HepG2 (cell line): ENCODE measurements around the gene FAM149A. TPM values are rescaled to one million over a fixed set of nuclear protein-coding genes. Genes with fewer than 3 reads are reported as not detected.

Experiments used
- ATAC-seq: fragments of 200-7000 bp; cut with Tn5 transposase; 3 replicates; pipeline ENCODE4 v1.9.1; 2020; ENCODE audit warnings: mild to moderate bottlenecking, moderate library complexity
- BruUV-seq: library from RNA; stranded (reverse); fragments of 400-500 nt; replicated peaks from 2 replicates; lab custom pipeline; 2021; lab: Mats Ljungman, UMichigan
- CTCF ChIA-PET: fragments of 300-600 bp; formaldehyde crosslinking; extraction: SDS; loops from one replicate; lab custom pipeline; 2021; ENCODE audit warnings: low total read pairs, inconsistent platforms, low intra/inter-chr PET ratio; lab: Yijun Ruan, JAX
- POLR2A ChIA-PET: fragments of 350-600 bp; sonication (Branson Sonifier 250); formaldehyde crosslinking; loops from one replicate; lab custom pipeline; 2020; ENCODE audit warnings: antibody characterized with exemption, inconsistent platforms; lab: Yijun Ruan, JAX
- DNase-seq: peaks from one replicate; pipeline ENCODE4 v3.0.0-alpha.2; 2015; ENCODE audit warnings: low spot score
- FAIRE-seq: peaks from 3 replicates; lab custom pipeline; 2011; peaks lifted over from hg19 to GRCh38; lab: Jason Lieb, UNC
- H2AFZ ChIP-seq: one replicate; pipeline ENCODE4 v1.6.1; 2011; ENCODE audit warnings: low read length, inconsistent platforms
- H3K27ac ChIP-seq: fragments of 300-600 bp; 3 replicates; pipeline ENCODE4 v1.8.0; 2011; ENCODE audit warnings: mixed run types, mild to moderate bottlenecking, mixed read lengths, low read length, inconsistent platforms; ENCODE audit not compliant: insufficient read depth; ENCODE audit errors: extremely low read length
- H3K27me3 ChIP-seq, 2 experiments: fragments of 200-600 bp in 1 of 2; 2 replicates in 1 of 2; 3 replicates in 1 of 2; pipeline versions ENCODE4 v1.6.0 to v1.8.0; 2011; ENCODE audit warnings: low read length in 2 of 2, mild to moderate bottlenecking in 2 of 2, moderate library complexity in 2 of 2, inconsistent platforms in 1 of 2; ENCODE audit not compliant: insufficient read depth in 2 of 2, control insufficient read depth in 1 of 2
- H3K36me3 ChIP-seq, 2 experiments: fragments of 200-600 bp in 1 of 2; replicated peaks in 1 of 2; 2 replicates in 1 of 2; 3 replicates in 1 of 2; pipeline versions ENCODE4 v1.5.1 to v1.8.0; 2011; ENCODE audit warnings: low read length in 2 of 2, inconsistent platforms in 1 of 2; ENCODE audit not compliant: insufficient read depth in 2 of 2, control insufficient read depth in 1 of 2
- H3K4me1 ChIP-seq: 2 replicates; pipeline ENCODE4 v1.5.1; 2012; ENCODE audit warnings: low read length, inconsistent platforms; ENCODE audit not compliant: insufficient read depth
- H3K4me2 ChIP-seq: 2 replicates; pipeline ENCODE4 v1.6.0; 2011; ENCODE audit warnings: low read depth, low read length, inconsistent platforms
- H3K4me3 ChIP-seq, 3 experiments: fragments of 200-600 bp in 1 of 3; sonication (generic), shearing (Covaris generic) in 1 of 3; replicated peaks in 1 of 3; 2 replicates each; pipeline ENCODE4 v1.5.1; 2011 to 2016; ENCODE audit warnings: low read length in 3 of 3, inconsistent platforms in 2 of 3, low read depth in 2 of 3, mild to moderate bottlenecking in 2 of 3, control low read depth in 1 of 3, mixed read lengths in 1 of 3; ENCODE audit not compliant: insufficient read depth in 1 of 3
- H3K79me2 ChIP-seq: one replicate; pipeline ENCODE4 v1.6.1; 2011; ENCODE audit warnings: low read length, inconsistent platforms; ENCODE audit not compliant: insufficient read depth
- H3K9ac ChIP-seq: 2 replicates; pipeline ENCODE4 v1.6.0; 2011; ENCODE audit warnings: mild to moderate bottlenecking, low read depth, low read length, inconsistent platforms; ENCODE audit not compliant: insufficient read depth
- H3K9me3 ChIP-seq: 2 replicates; pipeline ENCODE4 v1.5.1; 2012; ENCODE audit warnings: mild to moderate bottlenecking, low read length
- H4K20me1 ChIP-seq: 2 replicates; pipeline ENCODE4 v1.6.0; 2011; ENCODE audit warnings: inconsistent platforms, mild to moderate bottlenecking, low read length, moderate library complexity; ENCODE audit not compliant: insufficient read depth
- DNMT3B ChIP-seq: conservative IDR thresholded peaks from 2 replicates; pipeline ENCODE4 v1.6.1; 2016; ENCODE audit warnings: missing biosample characterization, control low read depth
- HNF4G ChIP-seq, 2 experiments: sonication (generic) in 1 of 2; formaldehyde crosslinking in 1 of 2; IDR thresholded peaks; 2 replicates each; pipeline versions ENCODE4 v1.4.0 to v1.6.1; 2011 to 2020; ENCODE audit warnings: borderline replicate concordance in 2 of 2, low read depth in 2 of 2, mild to moderate bottlenecking in 2 of 2, low read length in 1 of 2, missing genetic modification reagents in 1 of 2, moderate library complexity in 1 of 2
- ZNF678 ChIP-seq: sonication (generic); formaldehyde crosslinking; IDR thresholded peaks from 2 replicates; pipeline ENCODE4 v1.4.0; 2020; ENCODE audit warnings: mild to moderate bottlenecking, missing genetic modification reagents
- WGBS: methylation state at CpG from one replicate; pipeline ENCODE4 v1.1.6; 2017; ENCODE audit warnings: low lambda C conversion rate; 5-methylcytosine and 5-hydroxymethylcytosine counted together
- in situ Hi-C: cut with HindIII; loops from 2 replicates; pipeline ENCODE4 v1.10.0; 2017; ENCODE audit warnings: low pct_unique_long_range_greater_than_20kb; ENCODE audit not compliant: extremely low pct_ligation_motif_present
- intact Hi-C: fragments of 100-400 bp; cut with micrococcal nuclease; formaldehyde crosslinking; loops from one replicate; pipeline ENCODE4 v1.10.0; 2022; ENCODE audit not compliant: unreplicated experiment
- polyA plus RNA-seq, 8 experiments: library from polyadenylated mRNA; depleted of rRNA in 3 of 8; stranded (reverse) in 7 of 8; unstranded in 1 of 8; fragments of >200 nt; fragmentation: Illumina TruSeq in 4 of 8; extraction: Trizol in 4 of 8; gene quantifications; 2 replicates each; pipeline versions ENCODE4 v1.2.1 to v1.2.3, GENCODE V29; 2011 to 2016; ENCODE audit warnings: low read depth in 4 of 8, missing spikeins in 1 of 8, mixed read lengths in 1 of 8; ENCODE audit not compliant: insufficient read depth in 1 of 8
- total RNA-seq, 5 experiments: library from RNA; depleted of rRNA; stranded (reverse); fragments of >200 nt; fragmentation: Illumina TruSeq; extraction: Trizol; gene quantifications; 2 replicates each; pipeline ENCODE4 v1.2.3, GENCODE V29; 2016; ENCODE audit warnings: low read depth in 1 of 5
- TF ChIP-seq, protein P1 (sequence below), 2 experiments: sonication (generic) in 1 of 2; formaldehyde crosslinking in 1 of 2; IDR thresholded peaks; 2 replicates each; pipeline versions ENCODE4 v1.6.1 to v1.9.0; 2014 to 2022; ENCODE audit warnings: antibody characterized with exemption in 1 of 2, borderline replicate concordance in 1 of 2, inconsistent platforms in 1 of 2, low read depth in 1 of 2, missing genetic modification reagents in 1 of 2

FAM149A gene
- total and polyA plus RNA-seq, 2 of the 13 experiments (the other 11 are each of a cell fraction or from before 2014, with no cell fraction given): not detected

GRCh38 chr4:186167605-186168004 is 63.1 kb downstream of the FAM149A start:
- H3K27me3 ChIP-seq: peaks cover 3 to 6% of the 10 kb centered on the region in 2 experiments; a peak in 2 of 5 replicates
- no peaks in the 10 kb centered on the region for H3K9me3 ChIP-seq
- no peaks in the 10 kb centered on the region for H3K36me3 ChIP-seq
- H3K4me2 ChIP-seq: no peak overlapping the region
- ATAC-seq (no peak), DNase-seq (no peak), FAIRE-seq (no peak)
- H3K9ac ChIP-seq: no peak overlapping the region
- ChIA-PET CTCF (no interaction called here), POLR2A (no interaction called here)
- WGBS: 63% methylated on average over 5 of the region's 5 CpGs
- TF ChIP-seq DNMT3B (no peak), HNF4G (IDR thresholded peaks at IDR 0.05; ENCODE audit: borderline replicate concordance, low read depth, low read length) (no peak), HNF4G (CRISPR knock-in tag; IDR thresholded peaks at IDR 0.05; ENCODE audit: borderline replicate concordance, low read depth) (no peak), ZNF678 (CRISPR knock-in tag) (no peak)
- TF ChIP-seq, protein P1, sequence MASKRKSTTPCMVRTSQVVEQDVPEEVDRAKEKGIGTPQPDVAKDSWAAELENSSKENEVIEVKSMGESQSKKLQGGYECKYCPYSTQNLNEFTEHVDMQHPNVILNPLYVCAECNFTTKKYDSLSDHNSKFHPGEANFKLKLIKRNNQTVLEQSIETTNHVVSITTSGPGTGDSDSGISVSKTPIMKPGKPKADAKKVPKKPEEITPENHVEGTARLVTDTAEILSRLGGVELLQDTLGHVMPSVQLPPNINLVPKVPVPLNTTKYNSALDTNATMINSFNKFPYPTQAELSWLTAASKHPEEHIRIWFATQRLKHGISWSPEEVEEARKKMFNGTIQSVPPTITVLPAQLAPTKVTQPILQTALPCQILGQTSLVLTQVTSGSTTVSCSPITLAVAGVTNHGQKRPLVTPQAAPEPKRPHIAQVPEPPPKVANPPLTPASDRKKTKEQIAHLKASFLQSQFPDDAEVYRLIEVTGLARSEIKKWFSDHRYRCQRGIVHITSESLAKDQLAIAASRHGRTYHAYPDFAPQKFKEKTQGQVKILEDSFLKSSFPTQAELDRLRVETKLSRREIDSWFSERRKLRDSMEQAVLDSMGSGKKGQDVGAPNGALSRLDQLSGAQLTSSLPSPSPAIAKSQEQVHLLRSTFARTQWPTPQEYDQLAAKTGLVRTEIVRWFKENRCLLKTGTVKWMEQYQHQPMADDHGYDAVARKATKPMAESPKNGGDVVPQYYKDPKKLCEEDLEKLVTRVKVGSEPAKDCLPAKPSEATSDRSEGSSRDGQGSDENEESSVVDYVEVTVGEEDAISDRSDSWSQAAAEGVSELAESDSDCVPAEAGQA (IDR thresholded peaks at IDR 0.05; ENCODE audit: low read depth): no peak
- TF ChIP-seq, protein P1 (CRISPR knock-in tag; IDR thresholded peaks at IDR 0.05; ENCODE audit: borderline replicate concordance): no peak
- H2AFZ ChIP-seq: no peak overlapping the region
- no peak overlapping the region for H3K4me3 ChIP-seq
- peaks cover 37% of the 10 kb centered on the region for H3K4me1 ChIP-seq
- H3K79me2 ChIP-seq: no peaks in the 10 kb centered on the region
- intact Hi-C loops (no loop called here), in situ Hi-C loops (no loop called here)
- H4K20me1 ChIP-seq: no peaks in the 10 kb centered on the region
- BruUV-seq: no TSS peak
- no peak overlapping the region for H3K27ac ChIP-seq
